Testis (tissue), 2 donors: ENCODE results near the gene RFC2.

ENCODE experiments used
- CTCF ChIP-seq, 3 experiments: fragments of 450-650 bp in 2 of 3; fragments of 200-600 bp in 1 of 3; sonication (generic) in 1 of 3; IDR thresholded peaks; one replicate each; pipeline ENCODE4 v1.5.1; 2016 to 2019; ENCODE audit warnings: antibody characterized with exemption in 3 of 3, mild to moderate bottlenecking in 2 of 3, moderate library complexity in 1 of 3
- POLR2A ChIP-seq: fragments of 450-650 bp; IDR thresholded peaks from one replicate; pipeline ENCODE4 v1.6.1; 2017; ENCODE audit warnings: antibody characterized with exemption, mild to moderate bottlenecking, moderate library complexity

- TF ChIP-seq CTCF (IDR thresholded peaks at IDR 0.05), result no peak
- TF ChIP-seq POLR2A, result no peak
Measured at GRCh38 chr7:74212661-74213060, 41.5 kb downstream of the RFC2 start.
